GM19455 (cell line): ENCODE measurements around the gene PEX3.
A peak's percentile ranks its signal among the peaks of the same experiment; 100 is the strongest.
"Not testable (repeated sequence)": the region's sequence is repeated elsewhere in the genome, so short reads cannot be mapped to it uniquely, and the experiment has no call there.

ENCODE experiments used
- ATAC-seq: cut with Tn5 transposase; IDR thresholded peaks from one replicate; pipeline ENCODE4 v1.9.1; 2021; ENCODE audit not compliant: unreplicated experiment

PEX3 gene

DNA sequence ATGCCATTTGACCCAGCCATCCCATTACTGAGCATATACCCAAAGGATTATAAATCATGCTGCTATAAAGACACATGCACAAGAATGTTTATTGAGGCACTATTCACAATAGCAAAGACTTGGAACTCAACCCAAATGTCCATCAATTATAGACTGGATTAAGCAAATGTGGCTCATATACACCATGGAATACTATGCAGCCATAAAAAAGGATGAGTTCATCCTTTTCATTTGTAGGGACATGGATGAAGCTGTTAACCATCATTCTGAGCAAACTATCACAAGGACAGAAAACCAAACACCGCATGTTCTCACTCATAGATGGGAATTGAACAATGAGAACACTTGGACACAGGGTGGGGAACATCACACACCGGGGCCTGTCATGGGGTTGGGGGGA lies 2.7 kb upstream of the PEX3 start:
- ATAC-seq, result not testable (repeated sequence)

DNA sequence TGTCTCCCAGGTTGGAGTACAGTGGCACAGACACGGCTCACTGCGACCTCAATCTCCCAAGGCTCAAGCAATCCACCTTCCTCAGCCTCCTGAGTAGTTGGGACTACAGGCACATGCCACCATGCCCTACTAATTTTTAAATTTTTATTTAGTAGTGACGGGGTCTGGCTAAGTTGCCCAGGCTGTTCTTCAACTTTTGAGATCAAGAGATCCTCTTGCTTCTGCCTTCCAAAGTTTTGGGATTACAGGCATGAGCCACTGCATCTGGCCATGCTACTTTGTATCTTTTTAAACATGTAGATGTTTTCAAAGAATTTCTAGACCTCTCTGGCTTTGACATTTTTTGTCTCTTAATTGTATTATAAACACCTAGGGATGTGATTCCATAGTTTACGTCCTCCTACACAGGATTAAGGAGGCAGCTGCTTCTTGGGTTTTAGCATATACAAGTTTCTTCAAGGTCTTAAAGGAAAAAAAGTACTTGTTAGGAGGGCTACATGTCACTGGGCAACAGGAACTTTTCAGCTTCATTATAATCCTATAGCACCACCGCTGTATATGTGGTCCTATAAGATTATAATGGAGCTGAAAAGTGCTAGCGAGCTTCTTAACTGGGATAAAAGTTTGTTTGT lies 1.4 kb upstream of the PEX3 start:
- ATAC-seq, result no peak

DNA sequence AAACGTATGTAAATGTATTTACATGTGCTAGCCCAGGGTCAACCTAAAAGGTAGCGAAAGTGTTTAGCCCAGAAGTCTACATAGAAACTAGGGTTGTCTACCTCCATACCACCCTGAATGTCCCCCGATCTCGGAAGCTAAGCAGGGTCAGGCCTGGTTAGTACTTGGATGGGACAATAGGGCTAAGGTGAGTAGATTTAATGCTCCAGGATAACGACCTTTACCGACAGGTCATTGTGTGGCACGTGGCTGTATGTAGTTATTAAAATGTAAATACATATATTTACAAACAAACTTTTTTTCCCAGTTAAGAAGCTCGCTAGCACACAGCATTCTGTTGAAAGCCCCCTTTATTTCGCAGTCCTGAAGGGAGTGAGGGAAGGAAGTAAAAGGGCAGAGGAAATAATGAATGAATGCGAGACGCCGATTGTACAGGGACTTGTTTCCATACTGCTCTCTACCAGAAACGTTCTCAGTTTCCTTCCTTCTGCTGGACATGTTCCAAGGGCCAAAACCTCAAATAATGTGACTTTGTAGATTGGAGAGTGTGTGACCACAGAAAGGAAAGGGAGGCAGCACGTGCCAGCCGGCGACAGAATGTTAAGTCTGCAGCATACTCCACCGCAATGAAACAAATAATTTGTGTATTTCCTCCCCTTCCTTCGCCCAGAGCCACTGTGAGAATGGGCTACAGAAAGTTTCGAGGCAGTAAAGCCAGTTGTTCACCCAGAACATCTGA lies 722 bp upstream of the PEX3 start:
- ATAC-seq, result peak; percentile 7

DNA sequence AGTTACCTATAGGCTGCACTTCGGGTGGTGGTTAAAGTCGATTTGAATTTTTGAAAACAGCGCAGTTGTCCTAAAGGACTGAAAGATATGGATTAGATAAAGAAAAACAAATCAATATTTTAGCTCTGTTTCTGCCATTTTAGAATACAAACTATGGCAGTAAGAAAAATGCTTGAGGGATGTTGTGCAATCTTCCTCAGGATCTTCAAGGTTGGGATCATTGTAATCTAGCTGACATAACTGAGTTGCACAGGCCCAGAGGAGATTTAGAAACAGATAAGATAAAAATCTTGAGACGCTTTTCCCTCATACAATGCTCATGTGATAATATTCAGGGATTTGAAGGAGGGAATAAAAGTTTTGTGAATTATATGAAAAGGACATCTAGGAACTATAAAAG lies 926 bp downstream of the PEX3 start:
- no peak for ATAC-seq

DNA sequence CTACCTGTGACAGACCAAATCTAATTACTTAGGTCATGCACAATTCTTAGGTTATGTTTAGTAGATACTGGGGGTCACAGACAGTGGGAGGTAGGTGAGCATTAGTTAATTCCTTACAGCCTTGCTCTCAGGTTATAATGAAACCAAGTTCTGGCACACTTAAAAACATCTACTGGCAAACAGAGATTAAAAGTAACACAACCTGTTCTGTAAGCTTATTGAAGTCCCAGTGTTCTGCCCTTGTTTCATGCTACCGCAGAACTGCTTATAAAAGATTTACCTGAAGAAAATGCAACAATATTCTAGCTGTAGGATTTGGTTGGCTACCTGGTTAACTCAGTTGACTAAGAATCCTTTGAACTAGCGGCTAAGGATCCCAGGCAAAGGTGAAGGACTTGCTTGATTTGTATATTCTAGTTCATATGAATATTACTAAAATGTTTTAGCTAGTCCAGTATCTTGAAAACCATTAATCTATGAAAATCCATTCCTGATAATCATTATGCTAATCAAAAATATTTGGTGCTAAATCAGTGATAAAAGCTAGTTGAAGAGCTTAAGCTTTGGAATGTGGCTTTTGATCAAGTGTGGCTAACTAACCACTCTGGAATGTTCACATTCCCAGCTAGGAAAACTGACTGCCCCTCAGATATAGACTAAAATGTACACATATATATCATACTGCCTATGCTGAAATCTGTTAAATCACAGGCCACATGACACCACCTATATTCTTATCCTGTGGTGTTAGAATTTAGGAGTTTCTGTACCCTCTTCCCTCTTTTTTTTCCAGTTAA lies 7.2 kb downstream of the PEX3 start:
- ATAC-seq, result no peak

DNA sequence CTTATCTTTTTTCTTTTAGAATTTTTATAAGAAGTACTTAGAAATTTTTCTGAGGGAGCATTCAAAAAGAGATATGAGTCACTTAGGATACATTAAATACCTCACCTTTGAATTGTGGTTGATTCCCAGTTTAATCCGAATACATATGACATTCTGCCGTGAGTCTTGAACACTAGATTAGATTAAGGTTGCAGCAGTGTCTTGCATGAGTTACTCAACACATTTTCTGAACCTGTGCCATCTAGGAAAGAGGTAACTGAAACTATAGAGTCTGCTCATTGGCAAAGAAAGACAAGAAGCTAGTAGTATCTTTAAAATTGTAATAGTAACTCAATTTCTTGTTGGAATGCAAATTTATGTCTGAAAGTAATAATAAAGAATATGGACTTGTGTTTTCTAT lies 14.9 kb downstream of the PEX3 start:
- ATAC-seq, result no peak

DNA sequence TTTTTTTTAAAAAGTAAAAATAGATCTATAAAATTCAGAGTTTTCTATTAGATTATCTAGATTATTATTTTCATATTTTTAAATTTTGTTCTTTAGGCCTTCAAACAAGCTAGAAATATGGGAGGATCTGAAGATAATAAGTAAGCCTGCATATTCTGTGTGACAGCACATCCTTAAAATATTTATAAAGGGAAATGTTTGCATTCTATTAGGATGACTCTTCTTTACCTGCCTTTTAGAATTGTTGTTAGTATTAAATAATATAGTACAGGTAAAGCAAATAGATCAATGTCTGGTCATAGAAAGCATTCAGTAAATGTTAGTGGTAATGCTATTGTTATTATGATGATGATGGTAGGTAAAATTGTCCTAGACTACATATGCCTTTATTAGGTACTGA lies 17.4 kb downstream of the PEX3 start:
- ATAC-seq, result no peak

DNA sequence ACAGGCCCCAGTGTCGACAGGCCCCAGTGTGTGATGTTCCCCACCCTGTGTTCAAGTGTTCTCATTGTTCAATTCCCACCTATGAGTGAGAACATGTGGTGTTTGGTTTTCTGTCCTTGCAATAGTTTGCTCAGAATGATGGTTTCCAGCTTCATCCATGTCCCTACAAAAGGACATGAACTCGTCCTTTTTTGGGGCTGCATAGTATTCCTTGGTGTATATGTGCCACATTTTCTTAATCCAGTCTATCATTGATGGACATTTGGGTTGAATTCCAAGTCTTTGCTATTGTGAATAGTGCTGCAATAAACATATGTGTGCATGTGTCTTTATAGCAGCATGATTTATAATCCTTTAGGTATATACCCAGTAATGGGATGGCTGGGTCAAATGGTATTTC lies 18.2 kb downstream of the PEX3 start:
- ATAC-seq, result not testable (repeated sequence)

DNA sequence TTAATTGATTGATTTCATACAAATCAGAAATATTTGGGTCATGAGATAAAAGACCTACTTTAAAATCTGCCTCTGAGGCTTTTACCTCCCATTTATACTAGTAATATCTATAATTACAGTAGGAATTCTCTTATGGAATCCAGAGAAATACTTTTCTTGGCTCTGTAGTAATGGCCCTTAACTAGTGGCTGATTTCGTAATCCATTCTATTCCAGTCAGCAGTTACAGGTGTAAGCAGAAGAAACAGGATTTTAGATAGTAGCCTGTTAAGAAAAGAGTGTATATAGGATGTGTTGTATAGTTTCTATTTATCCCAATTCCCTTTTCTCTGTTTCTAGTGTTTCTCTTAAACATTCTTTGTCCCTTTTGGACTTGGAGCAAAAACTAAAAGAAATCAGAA lies 21.2 kb downstream of the PEX3 start:
- no peak for ATAC-seq

DNA sequence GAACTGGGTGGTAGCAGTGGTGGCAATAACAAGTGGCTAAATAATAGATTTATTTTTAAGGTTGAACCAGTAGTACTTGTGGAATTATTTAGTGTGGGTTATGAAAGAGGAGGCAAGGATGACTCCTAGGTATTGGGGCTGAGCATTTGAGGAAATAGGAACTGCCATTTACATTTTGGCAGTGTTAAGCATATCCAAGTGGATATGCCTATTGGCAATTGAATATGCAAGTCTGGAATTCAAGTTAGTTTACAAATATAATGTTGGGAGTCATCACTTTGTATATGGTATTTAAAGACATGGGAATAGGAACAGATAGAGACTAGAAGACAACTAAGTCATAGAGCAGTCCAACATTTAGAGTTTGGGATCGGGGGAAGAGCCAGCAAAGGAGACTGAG lies 25.9 kb downstream of the PEX3 start:
- no peak for ATAC-seq

DNA sequence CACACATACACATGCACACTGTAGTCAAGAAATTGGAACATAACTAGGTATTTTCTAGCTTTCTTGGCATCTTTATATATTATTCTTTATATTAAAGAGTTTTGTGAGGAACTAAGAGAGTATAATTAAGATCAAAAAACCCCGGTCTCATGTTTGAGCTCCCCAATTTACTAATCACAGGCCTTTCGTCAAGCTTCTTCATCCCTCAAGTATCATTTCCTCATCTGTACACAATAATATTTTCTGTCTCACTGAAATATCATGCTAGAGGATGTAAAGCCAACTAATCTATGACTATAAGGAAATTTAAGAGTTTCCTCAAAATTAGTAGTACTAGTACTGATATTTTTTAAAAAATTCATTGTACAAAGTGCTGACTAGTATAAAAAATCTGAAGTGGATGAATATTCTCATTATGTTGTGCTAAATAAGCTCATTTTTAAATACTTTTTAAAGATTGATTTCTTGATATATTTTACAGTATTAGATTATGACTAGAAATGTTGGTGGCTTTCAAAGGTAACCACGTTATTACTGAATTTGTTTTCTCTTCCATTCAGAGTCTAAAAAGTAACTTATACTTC lies 28.0 kb downstream of the PEX3 start:
- no peak for ATAC-seq

DNA sequence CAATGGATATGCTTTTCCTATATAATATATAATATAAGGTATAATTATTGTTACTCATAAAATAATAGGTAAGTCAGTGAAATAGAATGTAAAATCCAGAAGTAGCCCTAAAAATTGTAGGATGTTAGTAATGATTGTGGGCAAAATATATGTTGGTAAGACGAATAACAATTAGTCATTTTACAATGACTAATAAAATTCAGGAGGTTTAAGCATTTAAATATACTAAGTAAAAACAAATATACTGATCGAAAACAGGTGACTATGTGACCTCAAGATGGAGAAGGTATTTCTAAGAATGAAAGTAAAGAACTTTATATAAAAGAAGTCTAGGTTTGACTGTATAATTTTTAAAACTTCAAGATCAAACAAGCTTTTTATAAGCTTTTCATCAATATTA lies 32.0 kb downstream of the PEX3 start:
- ATAC-seq, result no peak

DNA sequence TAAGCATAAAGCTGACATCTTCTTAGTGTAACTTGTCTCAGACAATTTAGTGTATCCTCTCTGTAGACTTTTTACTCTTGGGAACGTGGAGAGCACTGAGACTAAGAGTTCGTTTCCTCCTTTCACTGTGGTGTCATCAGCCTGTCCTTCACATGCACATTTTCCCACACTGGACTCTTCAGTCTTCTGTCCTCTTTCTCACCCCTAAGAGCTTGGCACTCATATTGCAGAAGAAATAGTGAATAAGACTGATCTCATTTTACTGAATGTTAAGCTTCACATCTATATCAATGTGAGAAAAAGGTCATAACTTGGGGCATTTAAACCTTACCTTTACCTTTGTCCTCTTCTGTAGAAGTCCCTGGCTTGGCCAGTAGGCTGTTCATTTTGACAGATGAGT lies 35.4 kb downstream of the PEX3 start:
- ATAC-seq, result no peak

DNA sequence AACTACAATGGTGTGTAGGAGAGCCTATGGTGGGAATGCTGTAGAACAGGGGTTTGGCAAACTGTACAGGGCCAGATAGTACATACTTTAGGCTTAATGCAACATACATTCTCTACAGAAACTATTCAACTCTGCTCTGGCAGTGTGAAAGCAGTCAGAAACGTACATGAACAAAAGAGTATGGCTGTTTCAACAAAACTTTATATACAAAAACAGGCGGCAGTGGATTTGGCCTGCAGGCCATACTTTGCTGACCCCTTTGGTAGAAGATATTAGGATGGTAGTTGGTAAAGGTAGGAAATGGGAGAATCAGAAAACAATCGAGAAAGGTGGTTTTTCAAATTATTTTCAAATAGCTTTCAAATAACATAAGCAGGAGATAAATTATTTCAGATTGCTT lies 36.1 kb downstream of the PEX3 start:
- no peak for ATAC-seq

DNA sequence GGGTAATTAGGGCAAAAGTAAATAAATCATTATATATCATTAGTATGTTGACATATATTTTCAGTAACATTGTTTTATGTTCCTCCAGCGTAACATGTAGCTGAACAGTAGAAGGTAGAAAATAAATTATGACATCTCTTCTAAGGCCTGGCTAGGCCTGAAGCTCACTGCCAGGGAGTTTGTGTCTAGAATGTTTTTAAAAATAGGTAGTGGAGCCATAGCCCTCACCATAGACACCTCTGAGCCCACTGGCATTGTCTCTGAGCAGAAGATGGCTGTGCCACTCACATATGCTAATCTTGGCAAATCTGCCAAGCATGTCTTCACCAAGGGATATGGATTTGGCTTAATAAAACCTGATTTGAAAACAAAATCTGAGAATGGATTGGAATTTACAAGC lies 39.6 kb downstream of the PEX3 start:
- no peak for ATAC-seq

DNA sequence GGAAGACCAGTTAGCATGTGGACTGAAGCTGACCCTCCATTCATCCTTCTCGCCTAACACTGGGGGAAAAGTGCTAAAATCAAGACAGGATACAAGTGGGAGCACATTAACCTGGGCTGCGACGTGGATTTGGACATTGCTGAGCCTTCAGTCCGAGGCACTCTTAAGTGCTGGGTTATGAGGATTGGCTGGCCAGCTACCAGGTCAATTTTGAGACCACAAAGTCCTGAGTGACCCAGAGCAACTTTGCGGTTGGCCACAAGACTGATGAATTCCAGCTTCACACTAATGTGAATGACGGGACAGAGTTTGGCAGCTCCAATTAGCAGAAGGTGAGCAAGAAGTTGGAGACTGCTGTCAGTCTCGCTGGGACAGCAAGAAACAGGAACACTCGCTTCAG lies 40.2 kb downstream of the PEX3 start:
- no peak for ATAC-seq

DNA sequence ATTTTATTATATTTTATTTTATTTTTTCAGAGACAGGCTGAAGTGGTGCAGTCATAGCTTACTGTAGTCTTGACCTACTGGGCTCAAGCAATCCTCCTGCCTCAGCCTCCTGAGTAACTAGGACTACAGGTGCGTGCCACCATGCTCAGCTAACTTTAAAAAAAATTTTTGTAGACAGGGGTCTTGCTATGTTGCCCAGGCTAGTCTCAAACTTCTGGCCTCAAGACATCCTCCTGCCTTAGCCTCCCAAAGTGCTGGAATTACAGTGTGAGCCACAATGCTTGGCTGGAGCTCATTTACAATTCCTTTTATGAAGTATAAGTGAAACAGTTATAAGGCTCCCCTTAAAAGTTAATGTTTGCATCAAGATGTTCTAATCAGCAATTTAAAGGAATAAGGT lies 46.4 kb downstream of the PEX3 start:
- ATAC-seq, result no peak

DNA sequence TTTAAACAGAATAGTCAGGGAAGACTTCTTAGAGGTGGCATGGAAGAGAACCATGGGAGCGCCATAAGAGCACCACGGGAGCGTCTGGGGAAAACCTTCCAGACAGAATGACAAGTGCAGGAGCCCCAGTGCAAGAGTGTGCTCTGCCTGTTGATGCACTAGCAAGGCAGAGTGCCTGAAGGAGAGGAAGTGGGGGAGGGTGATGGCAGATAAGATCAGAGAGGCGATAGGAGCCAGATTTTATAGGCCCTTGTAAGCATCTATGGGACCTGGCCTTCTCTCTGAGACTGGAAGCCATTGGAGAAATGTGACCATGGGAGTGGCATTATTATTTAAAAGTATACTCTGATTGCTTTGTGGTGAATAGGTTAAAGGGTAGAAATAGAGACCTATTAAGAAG lies 47.8 kb downstream of the PEX3 start:
- no peak for ATAC-seq

DNA sequence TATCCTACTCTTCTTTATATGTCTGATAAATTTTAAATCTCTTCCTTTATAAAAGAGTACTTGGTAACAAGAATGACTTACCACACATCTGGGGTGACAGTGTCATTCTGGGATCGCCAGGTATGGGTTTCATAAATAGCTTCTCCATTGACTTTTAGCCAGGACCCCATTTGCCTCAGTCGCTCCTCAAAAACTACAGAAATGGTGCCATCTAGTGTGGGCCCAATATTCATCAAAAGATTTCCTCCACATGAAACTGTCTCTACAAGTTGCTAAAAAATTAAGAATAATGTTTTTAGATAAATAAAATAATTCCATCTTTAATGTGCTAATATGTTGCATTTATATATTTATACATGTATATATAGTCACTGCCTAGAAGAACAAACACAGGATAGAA lies 51.2 kb downstream of the PEX3 start:
- no peak for ATAC-seq

DNA sequence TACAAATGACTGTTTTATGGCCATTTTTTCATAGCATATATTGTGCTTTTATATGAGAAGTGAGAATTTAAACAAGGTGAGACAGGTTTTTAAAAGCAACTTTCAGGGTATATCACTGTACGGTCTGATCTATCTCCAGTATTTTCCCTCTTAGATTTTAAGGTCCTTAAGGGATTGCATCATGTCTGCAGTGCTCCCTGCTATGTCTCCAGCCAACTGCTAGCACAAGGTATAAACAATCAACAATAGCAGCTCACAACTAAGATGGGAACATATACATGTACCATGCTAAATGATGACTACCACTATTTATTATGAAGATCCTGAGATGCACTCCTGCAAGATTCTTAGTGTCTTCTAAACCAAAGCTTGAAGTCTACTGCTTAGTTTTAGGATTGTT lies 53.8 kb downstream of the PEX3 start:
- no peak for ATAC-seq

DNA sequence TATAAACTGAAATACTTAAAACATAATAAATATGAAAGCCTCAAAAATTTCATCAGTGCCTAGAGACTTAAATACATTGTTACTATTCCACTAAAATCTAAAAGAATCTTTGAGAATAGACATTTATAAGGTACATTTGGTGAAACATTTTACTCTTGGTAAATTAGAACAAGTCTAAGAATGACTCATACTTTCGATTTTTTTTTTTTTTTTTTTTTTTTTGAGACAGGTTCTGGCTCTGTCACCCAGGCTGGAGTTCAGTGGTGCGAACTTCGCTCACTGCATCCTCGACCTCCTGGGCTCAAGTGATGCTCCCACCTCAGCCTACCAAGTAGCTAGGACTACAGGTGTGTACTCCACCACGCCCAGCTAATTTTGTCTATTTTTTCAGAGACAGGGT lies 54.5 kb downstream of the PEX3 start:
- ATAC-seq, result no peak

DNA sequence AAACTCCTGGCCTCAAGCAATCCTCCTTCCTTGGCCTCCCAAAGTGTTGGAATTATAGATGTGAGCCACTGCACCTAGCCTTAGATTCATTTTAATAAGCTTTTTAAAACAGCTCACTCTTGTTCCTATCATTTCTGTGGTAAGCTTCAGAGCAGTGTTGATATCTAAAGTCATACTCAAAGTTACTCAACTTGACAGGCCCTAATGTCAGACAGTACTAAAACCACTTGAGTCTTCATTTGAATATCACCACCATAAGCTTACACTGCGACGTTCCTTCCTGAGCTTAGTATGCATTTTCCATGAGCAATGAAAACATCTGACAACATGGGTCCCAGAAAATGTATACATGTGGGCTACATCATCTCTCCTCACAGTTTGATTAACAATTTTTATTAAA lies 54.9 kb downstream of the PEX3 start:
- ATAC-seq, result no peak
